ENCODE measurements around the gene RPS24. TPM values are rescaled to one million over a fixed set of nuclear protein-coding genes. Genes with fewer than 3 reads are reported as not detected.

RPS24 gene
- total and polyA plus RNA-seq, 10 donors = 1,007 to 8,141 (median 1,662) TPM

GRCh38 chr10:78044699-78045098 is 11.0 kb downstream of the RPS24 start:
- no peaks in the 10 kb centered on the region for H3K27me3 ChIP-seq (replicated peaks in 1 of 7)
- H3K9me3 ChIP-seq = no peaks in the 10 kb centered on the region
- intact Hi-C loops (cut with DNase I; ENCODE audit: low total_unique reads) = loop anchor here (5.0 kb wide), 2 partner anchors 258 to 1148 kb away; no protein-coding TSS in a partner anchor
- DNase-seq = no peak
- TF ChIP-seq POLR2AphosphoS5 (IDR thresholded peaks at IDR 0.05) (no peak), POLR2A (IDR thresholded peaks at IDR 0.05) (no peak)
- TF ChIP-seq, protein P1, sequence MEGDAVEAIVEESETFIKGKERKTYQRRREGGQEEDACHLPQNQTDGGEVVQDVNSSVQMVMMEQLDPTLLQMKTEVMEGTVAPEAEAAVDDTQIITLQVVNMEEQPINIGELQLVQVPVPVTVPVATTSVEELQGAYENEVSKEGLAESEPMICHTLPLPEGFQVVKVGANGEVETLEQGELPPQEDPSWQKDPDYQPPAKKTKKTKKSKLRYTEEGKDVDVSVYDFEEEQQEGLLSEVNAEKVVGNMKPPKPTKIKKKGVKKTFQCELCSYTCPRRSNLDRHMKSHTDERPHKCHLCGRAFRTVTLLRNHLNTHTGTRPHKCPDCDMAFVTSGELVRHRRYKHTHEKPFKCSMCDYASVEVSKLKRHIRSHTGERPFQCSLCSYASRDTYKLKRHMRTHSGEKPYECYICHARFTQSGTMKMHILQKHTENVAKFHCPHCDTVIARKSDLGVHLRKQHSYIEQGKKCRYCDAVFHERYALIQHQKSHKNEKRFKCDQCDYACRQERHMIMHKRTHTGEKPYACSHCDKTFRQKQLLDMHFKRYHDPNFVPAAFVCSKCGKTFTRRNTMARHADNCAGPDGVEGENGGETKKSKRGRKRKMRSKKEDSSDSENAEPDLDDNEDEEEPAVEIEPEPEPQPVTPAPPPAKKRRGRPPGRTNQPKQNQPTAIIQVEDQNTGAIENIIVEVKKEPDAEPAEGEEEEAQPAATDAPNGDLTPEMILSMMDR (IDR thresholded peaks at IDR 0.05 in 8 of 11, conservative IDR thresholded peaks at IDR 0.05 in 3 of 11) = no peak
- peaks cover 0 to 58% (median 19%) of the 10 kb centered on the region in 6 donors for H3K4me1 ChIP-seq
- peaks cover 0 to 49% (median 36%) of the 10 kb centered on the region in 6 donors for H3K36me3 ChIP-seq
- no peak overlapping the region for H3K4me3 ChIP-seq
- H3K27ac ChIP-seq = no peak overlapping the region
- 64 to 72% (median 69%) methylated on average over 10 of the region's 10 CpGs for WGBS, 5 donors

GRCh38 chr10:78045237-78045636 is 11.6 kb downstream of the RPS24 start:
- TF ChIP-seq POLR2A (IDR thresholded peaks at IDR 0.05) = no peak
- TF ChIP-seq, protein P1 (IDR thresholded peaks at IDR 0.05 in 8 of 11, conservative IDR thresholded peaks at IDR 0.05 in 3 of 11) = no peak
- TF ChIP-seq POLR2AphosphoS5 (IDR thresholded peaks at IDR 0.05) = no peak
- Histone ChIP-seq H3K27me3 (replicated peaks in 1 of 7) (no peaks in the 10 kb centered on the region), H3K9me3 (no peaks in the 10 kb centered on the region), H3K27ac (no peak overlapping the region), H3K36me3 (peaks cover 0 to 48% (median 31%) of the 10 kb centered on the region in 6 donors), H3K4me1 (peaks cover 0 to 54% (median 19%) of the 10 kb centered on the region in 6 donors), H3K4me3 (no peak overlapping the region)
- intact Hi-C loops (cut with DNase I; ENCODE audit: low total_unique reads) = loop anchor here (5.0 kb wide), 2 partner anchors 257 to 1147 kb away; no protein-coding TSS in a partner anchor
- 67 to 80% (median 74%) methylated on average over 10 of the region's 10 CpGs for WGBS, 5 donors
- DNase-seq = no peak

DNA sequence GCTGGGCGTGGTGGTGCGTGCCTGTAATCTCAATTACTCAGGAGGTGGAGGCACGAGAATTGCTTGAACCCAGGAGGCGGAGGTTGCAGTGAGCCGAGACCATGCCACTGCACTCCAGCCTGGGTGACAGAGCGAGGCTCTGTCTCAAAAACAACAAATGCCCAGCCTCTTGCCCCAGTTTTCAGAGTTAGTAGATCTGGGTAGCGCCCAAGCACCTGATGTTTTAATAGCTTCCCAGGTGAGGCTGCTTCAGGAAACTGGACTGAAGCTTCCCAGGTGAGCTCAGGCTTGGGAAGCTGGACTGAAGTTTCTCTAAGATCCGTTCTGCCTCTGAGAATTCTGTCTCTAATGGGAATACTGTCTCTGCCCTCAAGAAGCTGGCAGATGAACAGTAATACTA is 12.2 kb downstream of the RPS24 start:
- DNase-seq = no peak
- Histone ChIP-seq H3K27ac (no peak overlapping the region), H3K4me1 (peaks cover 0 to 49% (median 18%) of the 10 kb centered on the region in 6 donors), H3K9me3 (no peaks in the 10 kb centered on the region), H3K36me3 (peaks cover 0 to 42% (median 25%) of the 10 kb centered on the region in 6 donors), H3K27me3 (replicated peaks in 1 of 7) (no peaks in the 10 kb centered on the region), H3K4me3 (no peak overlapping the region)
- 91 to 95% (median 92%) methylated on average over 6 to 8 of the region's 8 CpGs for WGBS, 5 donors
- no peak for TF ChIP-seq POLR2A (IDR thresholded peaks at IDR 0.05)
- TF ChIP-seq, protein P1 (IDR thresholded peaks at IDR 0.05 in 8 of 11, conservative IDR thresholded peaks at IDR 0.05 in 3 of 11) = no peak
- TF ChIP-seq POLR2AphosphoS5 (IDR thresholded peaks at IDR 0.05) = no peak
- intact Hi-C loops (cut with DNase I; ENCODE audit: low total_unique reads) = loop anchor here (5.0 kb wide), 2 partner anchors 256 to 1146 kb away; no protein-coding TSS in a partner anchor

DNA sequence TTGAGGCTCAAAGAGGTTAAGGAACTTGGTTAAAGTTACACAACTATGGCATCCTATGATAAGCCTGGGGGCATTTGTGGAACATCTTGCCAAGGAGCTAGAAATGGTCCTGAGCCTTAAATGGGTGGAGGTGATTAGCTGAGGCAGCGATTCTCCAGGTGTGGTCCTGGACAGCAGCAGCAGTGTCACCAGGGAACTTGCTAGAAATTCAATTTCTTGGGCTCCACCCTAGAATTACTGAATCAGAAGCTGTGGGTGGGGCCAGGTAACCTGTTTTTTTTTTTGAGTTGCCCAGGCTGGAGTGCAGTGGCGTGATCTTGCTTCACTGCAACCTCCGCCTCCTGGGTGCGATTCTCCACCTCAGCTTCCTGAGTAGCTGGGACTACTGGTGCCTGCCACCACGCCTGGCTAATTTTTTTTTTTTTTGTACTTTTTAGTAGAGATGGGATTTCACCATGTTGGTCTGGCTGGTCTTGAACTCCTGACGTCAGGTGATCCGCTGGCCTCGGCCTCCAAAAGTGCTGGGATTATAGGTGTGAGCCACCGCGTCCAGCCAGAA is 13.1 kb downstream of the RPS24 start:
- WGBS, 5 donors = 67 to 79% (median 74%) methylated on average over 10 of the region's 10 CpGs
- Histone ChIP-seq H3K4me1 (peaks cover 0 to 40% (median 15%) of the 10 kb centered on the region in 6 donors), H3K36me3 (peaks cover 0 to 33% (median 15%) of the 10 kb centered on the region in 6 donors), H3K27me3 (replicated peaks in 1 of 7) (no peaks in the 10 kb centered on the region), H3K4me3 (no peak overlapping the region), H3K27ac (no peak overlapping the region), H3K9me3 (no peaks in the 10 kb centered on the region)
- DNase-seq = no peak
- intact Hi-C loops (cut with DNase I; ENCODE audit: low total_unique reads) = loop anchor here (5.0 kb wide), 2 partner anchors 256 to 1146 kb away; no protein-coding TSS in a partner anchor
- TF ChIP-seq POLR2A (IDR thresholded peaks at IDR 0.05) (no peak), POLR2AphosphoS5 (IDR thresholded peaks at IDR 0.05) (no peak)
- TF ChIP-seq, protein P1 (IDR thresholded peaks at IDR 0.05 in 8 of 11, conservative IDR thresholded peaks at IDR 0.05 in 3 of 11) = no peak

Measured in spleen (tissue), 11 donors.